H9 (cell line): ENCODE results near the gene ZDHHC1. TPM values are rescaled to one million over a fixed set of nuclear protein-coding genes. Genes with fewer than 3 reads are reported as not detected.

Experiments
- DNase-seq: peaks from one replicate; pipeline ENCODE4 v3.0.0-alpha.2; 2017
- H2AFZ ChIP-seq: one replicate; pipeline ENCODE4 v1.6.1; 2013; ENCODE audit warnings: mild to moderate bottlenecking, low read length, control low read depth, moderate library complexity
- H2AK5ac ChIP-seq: 2 replicates; pipeline ENCODE4 v1.6.1; 2013; ENCODE audit warnings: low read length, control low read depth, mixed read lengths; ENCODE audit not compliant: insufficient read length
- H2BK120ac ChIP-seq: one replicate; pipeline ENCODE4 v1.6.1; 2013; ENCODE audit warnings: low read depth, mild to moderate bottlenecking, low read length, control low read depth, inconsistent platforms; ENCODE audit not compliant: poor library complexity, severe bottlenecking
- H2BK12ac ChIP-seq: 2 replicates; pipeline ENCODE4 v1.6.1; 2013; ENCODE audit warnings: low read length, control low read depth, mixed read lengths, low read depth; ENCODE audit not compliant: insufficient read length
- H2BK15ac ChIP-seq: 2 replicates; pipeline ENCODE4 v1.6.1; 2013; ENCODE audit warnings: low read depth, low read length, control low read depth
- H2BK20ac ChIP-seq: one replicate; pipeline ENCODE4 v1.6.1; 2013; ENCODE audit warnings: low read depth, mild to moderate bottlenecking, low read length, control low read depth, inconsistent platforms; ENCODE audit not compliant: poor library complexity, severe bottlenecking
- H2BK5ac ChIP-seq: 2 replicates; pipeline ENCODE4 v1.6.1; 2013; ENCODE audit warnings: low read length, control low read depth, mixed read lengths; ENCODE audit not compliant: insufficient read length
- H3K14ac ChIP-seq: 2 replicates; pipeline ENCODE4 v1.6.1; 2013; ENCODE audit warnings: low read length, control low read depth; ENCODE audit not compliant: insufficient read depth
- H3K18ac ChIP-seq: 2 replicates; pipeline ENCODE4 v1.6.1; 2013; ENCODE audit warnings: low read depth, mild to moderate bottlenecking, mixed read lengths, low read length, control low read depth; ENCODE audit not compliant: insufficient read length
- H3K23ac ChIP-seq: 2 replicates; pipeline ENCODE4 v1.6.1; 2013; ENCODE audit warnings: low read length, control low read depth, mixed read lengths, low read depth; ENCODE audit not compliant: insufficient read length
- H3K23me2 ChIP-seq: 2 replicates; pipeline ENCODE4 v1.6.1; 2013; ENCODE audit warnings: low read depth, mild to moderate bottlenecking, mixed read lengths, low read length, control low read depth; ENCODE audit not compliant: insufficient read length, poor library complexity, severe bottlenecking
- H3K27ac ChIP-seq: 2 replicates; pipeline ENCODE4 v1.5.1; 2013; ENCODE audit warnings: low read length, control low read depth, mixed read lengths, low read depth; ENCODE audit not compliant: insufficient read length
- H3K27me3 ChIP-seq: 2 replicates; pipeline ENCODE4 v1.6.1; 2013; ENCODE audit warnings: low read length, control low read depth, inconsistent platforms; ENCODE audit not compliant: insufficient read depth
- H3K4ac ChIP-seq: 2 replicates; pipeline ENCODE4 v1.6.1; 2013; ENCODE audit warnings: low read depth, mild to moderate bottlenecking, control low read depth, inconsistent platforms, low read length, moderate library complexity
- H3K4me1 ChIP-seq: 2 replicates; pipeline ENCODE4 v1.6.1; 2013; ENCODE audit warnings: low read length, control low read depth, inconsistent platforms; ENCODE audit not compliant: insufficient read depth
- H3K4me2 ChIP-seq: 2 replicates; pipeline ENCODE4 v1.6.1; 2013; ENCODE audit warnings: low read length, control low read depth, mixed read lengths; ENCODE audit not compliant: insufficient read length, insufficient read depth
- H3K56ac ChIP-seq: 2 replicates; pipeline ENCODE4 v1.6.1; 2013; ENCODE audit warnings: low read depth, mild to moderate bottlenecking, mixed read lengths, low read length, control low read depth; ENCODE audit not compliant: insufficient read length
- H3K79me1 ChIP-seq: 2 replicates; pipeline ENCODE4 v1.6.1; 2013; ENCODE audit warnings: low read depth, mild to moderate bottlenecking, moderate library complexity, low read length, control low read depth, inconsistent platforms; ENCODE audit not compliant: insufficient read depth, poor library complexity, severe bottlenecking
- H3K79me2 ChIP-seq: 2 replicates; pipeline ENCODE4 v1.6.1; 2013; ENCODE audit warnings: low read length, control low read depth, inconsistent platforms; ENCODE audit not compliant: insufficient read depth
- H3K9ac ChIP-seq: 2 replicates; pipeline ENCODE4 v1.6.1; 2013; ENCODE audit warnings: low read length, control low read depth, mixed read lengths; ENCODE audit not compliant: insufficient read length; ENCODE audit errors: extremely low read depth
- H3K9me3 ChIP-seq: one replicate; pipeline ENCODE4 v1.6.1; 2013; ENCODE audit warnings: low read depth, low read length, inconsistent platforms; ENCODE audit not compliant: control insufficient read depth
- H3T11ph ChIP-seq: one replicate; pipeline ENCODE4 v1.6.1; 2013; ENCODE audit warnings: mild to moderate bottlenecking, low read length, control low read depth, inconsistent platforms
- H4K20me1 ChIP-seq: one replicate; pipeline ENCODE4 v1.6.1; 2013; ENCODE audit not compliant: control insufficient read depth, insufficient read length, insufficient read depth
- H4K5ac ChIP-seq: 2 replicates; pipeline ENCODE4 v1.6.1; 2013; ENCODE audit warnings: low read depth, mild to moderate bottlenecking, mixed read lengths, low read length, control low read depth; ENCODE audit not compliant: insufficient read length
- H4K8ac ChIP-seq: replicated peaks from 2 replicates; pipeline ENCODE4 v1.6.1; 2013; ENCODE audit warnings: low read length, control low read depth, mixed read lengths, low read depth; ENCODE audit not compliant: insufficient read length
- H4K91ac ChIP-seq: 2 replicates; pipeline ENCODE4 v1.6.1; 2013; ENCODE audit warnings: low read depth, mild to moderate bottlenecking, moderate library complexity, mixed read lengths, low read length, control low read depth; ENCODE audit not compliant: insufficient read length
- H3K27ac Mint-ChIP-seq, 3 experiments: 2 replicates in 2 of 3; 3 replicates in 1 of 3; pipeline ENCODE4 v1.8.0; 2020 to 2021; ENCODE audit warnings: mixed read lengths in 3 of 3, mild to moderate bottlenecking in 1 of 3, moderate library complexity in 1 of 3
- H3K27me3 Mint-ChIP-seq: 2 replicates; pipeline ENCODE4 v1.8.0; 2021; ENCODE audit warnings: low read depth, mild to moderate bottlenecking, moderate library complexity, mixed read lengths
- H3K36me3 Mint-ChIP-seq, 3 experiments: 2 replicates in 2 of 3; 3 replicates in 1 of 3; pipeline ENCODE4 v1.8.0; 2020 to 2021; ENCODE audit warnings: low read depth in 3 of 3, mixed read lengths in 3 of 3; ENCODE audit not compliant: insufficient read depth in 1 of 3
- H3K4me1 Mint-ChIP-seq, 2 experiments: 2 replicates each; pipeline ENCODE4 v1.8.0; 2020; ENCODE audit warnings: mixed read lengths in 2 of 2
- H3K4me3 Mint-ChIP-seq, 2 experiments: 2 replicates in 1 of 2; 3 replicates in 1 of 2; pipeline ENCODE4 v1.8.0; 2020 to 2021; ENCODE audit warnings: mild to moderate bottlenecking in 2 of 2, mixed read lengths in 2 of 2, moderate library complexity in 1 of 2
- H3K9me3 Mint-ChIP-seq, 2 experiments: 2 replicates in 1 of 2; 3 replicates in 1 of 2; pipeline ENCODE4 v1.8.0; 2020; ENCODE audit warnings: mild to moderate bottlenecking in 2 of 2, mixed read lengths in 2 of 2, moderate library complexity in 1 of 2
- WGBS: extraction: QIAGEN DNeasy Blood & Tissue Kit; methylation state at CpG from one replicate; pipeline ENCODE4 v1.1.7; 2013; ENCODE audit warnings: missing lambda C conversion rate, low lambda C conversion rate, mixed read lengths; ENCODE audit not compliant: insufficient read length; ENCODE audit errors: extremely low coverage; 5-methylcytosine and 5-hydroxymethylcytosine counted together
- total RNA-seq: library from RNA; stranded (reverse); gene quantifications from 2 replicates; pipeline ENCODE4 v1.2.1, GENCODE V29; 2021
- TF ChIP-seq, protein P1 (sequence below): fragments of 200-600 bp; sonication (generic); conservative IDR thresholded peaks from 3 replicates; pipeline ENCODE4 v1.8.0; 2021; ENCODE audit warnings: antibody characterized with exemption, mild to moderate bottlenecking

The ZDHHC1 gene
- total RNA-seq, 1 experiment from 2014 or later = 3.7 TPM

GRCh38 chr16:67464565-67464964, 48.3 kb upstream of the ZDHHC1 start:
- Histone ChIP-seq H2BK12ac (no peak overlapping the region), H3K23me2 (no peaks in the 10 kb centered on the region), H3K14ac (no peak overlapping the region), H2BK5ac (no peak overlapping the region), H2BK15ac (no peak overlapping the region), H3K23ac (no peak overlapping the region), H4K20me1 (no peaks in the 10 kb centered on the region), H4K8ac (no peak overlapping the region), H3K27me3 (no peaks in the 10 kb centered on the region), H3K79me2 (no peaks in the 10 kb centered on the region), H3K9me3 (no peaks in the 10 kb centered on the region), H3K56ac (no peak overlapping the region), H3K18ac (no peak overlapping the region), H3K4me1 (no peaks in the 10 kb centered on the region), H2AK5ac (no peak overlapping the region), H2BK120ac (no peak overlapping the region), H2AFZ (no peak overlapping the region), H3K4ac (no peak overlapping the region), H4K5ac (no peak overlapping the region), H4K91ac (no peak overlapping the region), H3K4me2 (no peak overlapping the region), H3K9ac (no peak overlapping the region), H3K27ac (no peak overlapping the region), H3T11ph (no peak overlapping the region), H2BK20ac (no peak overlapping the region), H3K79me1 (no peaks in the 10 kb centered on the region)
- Mint-ChIP-seq H3K4me3 (no peak overlapping the region), H3K4me1 (peaks cover 4% of the 10 kb centered on the region in 2 experiments), H3K27me3 (no peaks in the 10 kb centered on the region), H3K9me3 (no peaks in the 10 kb centered on the region), H3K27ac (no peak overlapping the region), H3K36me3 (no peaks in the 10 kb centered on the region)
- no CpG with 5 or more reads among the region's 2 CpGs for WGBS
- no peak for DNase-seq
- TF ChIP-seq, protein P1, sequence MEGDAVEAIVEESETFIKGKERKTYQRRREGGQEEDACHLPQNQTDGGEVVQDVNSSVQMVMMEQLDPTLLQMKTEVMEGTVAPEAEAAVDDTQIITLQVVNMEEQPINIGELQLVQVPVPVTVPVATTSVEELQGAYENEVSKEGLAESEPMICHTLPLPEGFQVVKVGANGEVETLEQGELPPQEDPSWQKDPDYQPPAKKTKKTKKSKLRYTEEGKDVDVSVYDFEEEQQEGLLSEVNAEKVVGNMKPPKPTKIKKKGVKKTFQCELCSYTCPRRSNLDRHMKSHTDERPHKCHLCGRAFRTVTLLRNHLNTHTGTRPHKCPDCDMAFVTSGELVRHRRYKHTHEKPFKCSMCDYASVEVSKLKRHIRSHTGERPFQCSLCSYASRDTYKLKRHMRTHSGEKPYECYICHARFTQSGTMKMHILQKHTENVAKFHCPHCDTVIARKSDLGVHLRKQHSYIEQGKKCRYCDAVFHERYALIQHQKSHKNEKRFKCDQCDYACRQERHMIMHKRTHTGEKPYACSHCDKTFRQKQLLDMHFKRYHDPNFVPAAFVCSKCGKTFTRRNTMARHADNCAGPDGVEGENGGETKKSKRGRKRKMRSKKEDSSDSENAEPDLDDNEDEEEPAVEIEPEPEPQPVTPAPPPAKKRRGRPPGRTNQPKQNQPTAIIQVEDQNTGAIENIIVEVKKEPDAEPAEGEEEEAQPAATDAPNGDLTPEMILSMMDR = no peak
